B cell (primary cell): Measurements from ENCODE around the gene COX10.
"Not testable (repeated sequence)": the region's sequence is repeated elsewhere in the genome, so short reads cannot be mapped to it uniquely, and the experiment has no call there.

Experiments used
- CTCF ChIP-seq: fragments of 200-600 bp; IDR thresholded peaks from one replicate; pipeline ENCODE4 v1.8.0; 2022; ENCODE audit warnings: antibody characterized with exemption, mild to moderate bottlenecking
- EZH2 ChIP-seq: IDR thresholded peaks from 2 replicates; pipeline ENCODE4 v1.6.1; 2012; ENCODE audit warnings: borderline replicate concordance, low read depth, mild to moderate bottlenecking, moderate library complexity, low read length; ENCODE audit not compliant: insufficient read depth, poor library complexity, severe bottlenecking

- TF ChIP-seq CTCF, EZH2: not testable (repeated sequence)
Observed at GRCh38 chr17:14021651-14022294, 47.5 kb upstream of the COX10 start.
